Measurements from ENCODE around the gene ZDHHC24.

Gene ZDHHC24

DNA sequence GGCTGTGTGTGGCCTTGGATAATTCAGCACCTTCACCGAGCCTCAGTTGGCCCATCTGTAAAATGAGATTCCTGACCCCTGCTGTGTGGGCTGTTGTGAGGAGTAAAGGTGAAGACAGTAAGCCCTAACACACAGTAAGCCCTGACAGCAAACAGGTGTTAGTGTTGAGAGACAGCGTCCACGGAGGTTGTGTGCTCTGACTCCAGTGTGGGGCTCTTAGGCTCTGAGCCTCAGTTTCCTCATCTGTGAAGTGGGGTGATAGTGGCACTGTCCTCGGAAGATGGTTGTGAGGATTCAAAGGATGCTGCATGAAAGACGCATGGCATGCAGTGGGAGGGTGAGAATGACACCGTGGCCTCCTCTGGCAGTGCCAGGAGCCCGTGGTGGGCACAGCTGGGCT is 51.4 kb downstream of the ZDHHC24 start:
- no peak for DNase-seq

DNA sequence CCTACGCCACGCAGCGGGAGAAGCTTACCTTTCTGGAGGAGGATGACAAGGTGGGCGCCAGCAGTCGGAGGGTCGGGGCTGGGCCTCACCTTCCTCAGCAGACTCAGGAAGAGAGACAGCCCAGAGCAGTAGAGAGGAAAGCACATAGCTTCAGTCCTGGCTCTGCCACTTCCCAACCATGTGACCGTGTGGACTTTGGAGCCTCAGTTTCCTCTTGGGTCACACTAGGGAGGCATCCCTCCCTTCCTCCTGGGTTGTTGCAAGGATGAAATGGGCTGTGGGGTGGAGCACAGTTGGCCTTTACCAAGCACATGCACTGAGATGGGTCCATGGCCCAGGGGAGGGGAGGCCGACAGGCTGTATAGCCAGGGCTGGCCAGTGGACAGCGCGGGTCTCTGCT is 52.7 kb downstream of the ZDHHC24 start:
- no peak for DNase-seq

DNA sequence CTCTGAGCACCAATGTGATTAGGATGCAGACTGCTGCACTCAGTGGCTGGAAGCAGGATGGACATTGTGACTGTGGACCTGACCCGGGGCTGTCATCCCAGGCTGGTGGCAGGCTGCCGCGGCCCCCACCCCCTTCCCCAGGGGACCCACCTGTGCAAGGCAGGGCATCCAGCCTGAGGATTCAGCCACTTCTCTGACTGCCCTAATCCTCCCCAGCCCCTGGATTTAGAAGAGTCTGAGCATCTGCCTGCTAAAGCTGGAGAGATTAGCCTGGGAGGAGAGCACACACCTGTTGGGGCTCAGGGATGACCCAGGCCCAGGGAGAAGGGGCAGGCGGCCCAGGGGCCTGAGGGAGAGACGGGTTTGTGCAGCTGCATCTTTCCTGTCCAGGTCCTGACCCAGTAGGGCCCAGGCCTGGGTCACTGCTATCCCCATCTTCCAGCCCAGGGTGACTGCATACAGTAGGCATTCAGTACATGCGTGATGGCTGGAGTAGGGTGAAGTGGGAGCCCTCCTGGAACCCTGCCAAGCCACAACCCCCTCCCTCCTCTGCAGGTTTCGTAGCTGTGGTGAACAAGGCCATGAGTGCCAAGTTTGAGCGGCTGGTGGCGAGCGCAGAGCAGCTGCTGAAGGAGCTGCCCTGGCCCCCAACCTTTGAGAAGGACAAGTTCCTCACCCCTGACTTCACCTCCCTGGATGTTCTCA is 53.5 kb downstream of the ZDHHC24 start:
- DNase-seq, result no peak

DNA sequence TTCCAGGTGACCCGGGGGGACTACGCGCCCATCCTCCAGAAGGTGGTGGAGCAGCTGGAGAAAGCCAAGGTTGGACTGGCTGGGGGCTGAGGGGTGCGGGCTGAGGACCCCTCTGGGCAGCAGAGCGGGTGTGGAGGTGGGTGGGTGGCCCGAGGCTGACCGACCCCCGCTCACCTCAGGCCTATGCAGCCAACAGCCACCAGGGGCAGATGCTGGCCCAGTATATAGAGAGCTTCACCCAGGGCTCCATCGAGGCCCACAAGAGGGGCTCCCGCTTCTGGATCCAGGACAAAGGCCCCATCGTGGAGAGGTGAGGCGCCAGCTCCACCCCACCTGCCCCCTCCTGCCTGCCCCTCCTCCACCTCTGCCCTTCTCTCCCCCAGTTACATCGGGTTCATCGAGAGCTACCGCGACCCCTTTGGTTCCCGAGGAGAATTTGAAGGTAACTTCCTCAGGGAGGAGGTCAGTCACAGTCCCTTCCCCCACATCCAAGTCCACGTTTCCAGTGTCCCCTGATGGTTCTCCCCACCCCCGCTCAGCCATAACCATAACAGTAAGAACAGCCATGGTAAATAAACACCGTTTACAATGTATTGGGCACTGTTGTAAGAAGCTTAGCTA is 54.4 kb downstream of the ZDHHC24 start:
- DNase-seq, result no peak

GRCh38 chr11:66489636-66490035 is 56.2 kb downstream of the ZDHHC24 start:
- no peak for DNase-seq

GRCh38 chr11:66488957-66489356 is 56.9 kb downstream of the ZDHHC24 start:
- DNase-seq, result no peak

DNA sequence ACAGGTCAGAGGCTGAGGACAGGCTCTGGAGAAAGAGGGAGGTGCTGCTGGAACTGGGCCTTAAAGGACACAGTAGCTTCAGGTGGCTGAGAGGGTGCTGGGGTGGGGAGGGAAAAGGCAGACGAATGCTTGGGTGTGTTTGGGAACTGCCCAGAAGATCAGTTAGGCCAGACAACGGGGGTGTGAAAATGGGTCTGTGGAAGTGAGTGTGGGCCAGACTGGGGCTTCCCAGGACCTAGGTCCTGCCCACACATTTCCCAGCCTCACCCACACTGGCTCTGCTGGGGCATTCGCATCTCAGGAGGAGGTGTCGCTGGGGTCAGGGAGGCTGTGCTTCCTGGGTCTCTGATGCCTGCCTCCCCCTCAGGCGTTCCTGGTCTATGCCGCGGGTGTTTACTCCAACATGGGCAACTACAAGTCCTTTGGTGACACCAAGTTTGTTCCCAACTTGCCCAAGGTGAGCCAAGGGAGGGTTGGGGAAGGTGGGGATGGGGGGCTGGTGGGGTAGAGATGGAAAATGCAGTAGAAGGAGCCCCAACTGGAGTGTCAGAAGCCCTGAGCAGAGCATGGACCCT is 61.0 kb downstream of the ZDHHC24 start:
- DNase-seq, result peak in 1 of 4 experiments; percentile 11

- peak; percentile 98 to 100 (median 99) for DNase-seq
Measured at GRCh38 chr11:66480117-66480938, 65.5 kb downstream of the ZDHHC24 start, which contains the start of gene DPP3. TSS of gene DPP3 (plus strand) at chr11:66480434. CDS start at chr11:66482201, 1,767 bp downstream.

GRCh38 chr11:66479394-66480116 is 66.3 kb downstream of the ZDHHC24 start:
- DNase-seq, result peak; percentile 32 to 65 (median 50)

DNA sequence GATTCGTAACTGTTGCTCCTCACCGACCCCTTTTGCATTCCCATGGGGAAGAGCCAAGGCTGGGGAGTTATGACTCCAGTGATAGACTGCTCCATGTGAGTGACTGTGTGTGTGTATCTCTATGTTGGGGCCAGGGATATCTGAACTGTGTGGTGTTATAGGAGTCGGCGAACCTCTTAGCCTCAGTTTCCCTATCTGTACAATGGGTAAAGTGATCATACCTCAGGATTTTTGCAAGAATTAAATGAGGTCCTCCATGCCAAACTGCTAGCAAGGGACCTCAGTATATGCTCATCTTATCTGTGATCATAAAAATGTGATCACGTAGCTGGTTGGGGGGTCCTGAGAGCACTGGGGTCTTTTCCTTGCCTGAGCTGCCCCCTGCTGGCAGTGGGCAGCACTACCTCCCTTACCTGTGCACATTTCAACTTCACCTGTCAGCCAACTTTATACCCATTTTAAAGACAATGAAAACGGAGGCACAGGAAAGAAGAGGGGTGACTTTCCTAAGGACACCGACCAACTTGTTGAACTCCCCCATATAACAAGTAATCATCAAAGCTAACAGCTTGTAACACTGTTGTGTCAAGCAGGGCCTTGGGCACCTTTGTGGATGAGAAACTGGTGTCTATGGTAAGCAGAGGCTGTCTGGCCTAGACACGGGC is 67.0 kb downstream of the ZDHHC24 start:
- DNase-seq, result peak in 2 of 4 experiments; percentile 27 to 38

GRCh38 chr11:66477263-66478201 is 68.3 kb downstream of the ZDHHC24 start:
- DNase-seq, result no peak

- no peak for DNase-seq
Measured at GRCh38 chr11:66476841-66477251, 69.0 kb downstream of the ZDHHC24 start.

- DNase-seq, result no peak
Measured at GRCh38 chr11:66476173-66476840, 69.5 kb downstream of the ZDHHC24 start.

- DNase-seq, result no peak
Measured at GRCh38 chr11:66475349-66476172, 70.3 kb downstream of the ZDHHC24 start.

GRCh38 chr11:66473608-66474515 is 72.0 kb downstream of the ZDHHC24 start:
- DNase-seq, result no peak

DNA sequence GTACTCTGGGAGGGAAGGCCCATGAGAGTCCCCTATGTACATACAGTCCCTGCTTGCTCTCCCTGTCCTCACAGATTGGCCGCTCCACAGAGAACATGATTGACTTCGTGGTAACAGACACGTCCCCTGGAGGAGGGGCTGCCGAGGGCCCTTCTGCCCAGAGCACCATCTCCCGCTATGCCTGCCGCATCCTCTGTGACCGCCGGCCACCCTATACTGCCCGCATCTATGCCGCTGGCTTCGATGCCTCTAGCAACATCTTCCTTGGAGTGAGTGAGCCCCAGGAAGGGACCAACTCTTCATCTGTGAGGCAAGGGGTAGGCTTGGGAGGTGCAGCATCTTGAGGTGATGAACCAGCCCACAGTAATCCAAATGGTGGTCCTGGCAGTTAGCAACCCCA is 72.7 kb downstream of the ZDHHC24 start:
- DNase-seq, result no peak

- no peak for DNase-seq
Measured at GRCh38 chr11:66472054-66472453, 73.8 kb downstream of the ZDHHC24 start.

GRCh38 chr11:66471142-66471541 is 74.7 kb downstream of the ZDHHC24 start:
- DNase-seq, result no peak

Measured in suppressor macrophage (primary cell).